H1 (cell line): ENCODE data around the gene ARHGAP32. TPM values are rescaled to one million over a fixed set of nuclear protein-coding genes. Genes with fewer than 3 reads are reported as not detected.

Experiments used
- CTCF ChIA-PET: fragments of 300-600 bp; sonication (Branson Sonifier 250); formaldehyde crosslinking; loops from one replicate; lab custom pipeline; 2021; ENCODE audit not compliant: partially characterized antibody; lab: Charles Lee
- POLR2A ChIA-PET: fragments of 300-600 bp; sonication (Branson Sonifier 250); formaldehyde crosslinking; loops from one replicate; lab custom pipeline; 2021; ENCODE audit warnings: inconsistent platforms; ENCODE audit not compliant: partially characterized antibody; lab: Charles Lee
- DNase-seq, 2 experiments: peaks; one replicate each; pipeline versions ENCODE4 v3.0.0 to v3.0.0-alpha.2; 2010 to 2022; ENCODE audit warnings: low spot score in 2 of 2, low read depth in 1 of 2, mixed read lengths in 1 of 2
- FAIRE-seq: peaks from 2 replicates; lab custom pipeline; 2011; peaks lifted over from hg19 to GRCh38; lab: Jason Lieb, UNC
- H2AFZ ChIP-seq: 2 replicates; pipeline ENCODE4 v1.8.1; 2012; ENCODE audit warnings: low read length, inconsistent platforms
- H2AK5ac ChIP-seq: 2 replicates; pipeline ENCODE4 v1.6.1; 2013; ENCODE audit warnings: low read depth, low read length
- H2BK120ac ChIP-seq: replicated peaks from 2 replicates; pipeline ENCODE3; 2013; ENCODE audit warnings: low read depth, low read length, inconsistent platforms
- H2BK12ac ChIP-seq: 2 replicates; pipeline ENCODE4 v1.6.1; 2013; ENCODE audit warnings: low read depth, low read length
- H2BK15ac ChIP-seq: 2 replicates; pipeline ENCODE4 v1.6.1; 2013; ENCODE audit warnings: low read length
- H2BK20ac ChIP-seq: 2 replicates; pipeline ENCODE4 v1.6.1; 2013; ENCODE audit warnings: low read length
- H2BK5ac ChIP-seq: 2 replicates; pipeline ENCODE4 v1.6.1; 2013; ENCODE audit warnings: low read depth, low read length
- H3K14ac ChIP-seq: 2 replicates; pipeline ENCODE4 v1.6.1; 2013; ENCODE audit warnings: inconsistent platforms; ENCODE audit not compliant: insufficient read length
- H3K18ac ChIP-seq: 2 replicates; pipeline ENCODE4 v1.6.1; 2013; ENCODE audit warnings: low read length; ENCODE audit errors: extremely low read depth
- H3K23ac ChIP-seq: 2 replicates; pipeline ENCODE4 v1.6.1; 2013; ENCODE audit warnings: inconsistent platforms; ENCODE audit not compliant: insufficient read length
- H3K23me2 ChIP-seq: 2 replicates; pipeline ENCODE4 v1.6.1; 2013; ENCODE audit warnings: low read depth, low read length
- H3K27ac ChIP-seq: 2 replicates; pipeline ENCODE4 v1.6.1; 2011; ENCODE audit warnings: low read depth, low read length, inconsistent platforms
- H3K27me3 ChIP-seq, 4 experiments: replicated peaks in 1 of 4; 1 replicate in 1 of 4; 2 replicates in 3 of 4; pipeline versions ENCODE4 v1.6.1 to v1.8.1; 2011 to 2013; ENCODE audit warnings: low read length in 3 of 4, mild to moderate bottlenecking in 3 of 4, inconsistent platforms in 2 of 4, mixed read lengths in 2 of 4, moderate library complexity in 1 of 4; ENCODE audit not compliant: control insufficient read depth in 3 of 4, insufficient read depth in 3 of 4; ENCODE audit errors: extremely low read depth in 1 of 4
- H3K36me3 ChIP-seq, 4 experiments: 2 replicates each; pipeline versions ENCODE4 v1.6.1 to v1.8.1; 2011 to 2013; ENCODE audit warnings: mild to moderate bottlenecking in 4 of 4, low read length in 3 of 4, moderate library complexity in 2 of 4, control low read depth in 1 of 4, inconsistent platforms in 1 of 4; ENCODE audit not compliant: insufficient read depth in 4 of 4, control insufficient read depth in 2 of 4
- H3K4ac ChIP-seq: replicated peaks from 2 replicates; pipeline ENCODE3; 2013; ENCODE audit warnings: low read length, low read depth, mixed read lengths, inconsistent platforms; ENCODE audit not compliant: insufficient read length
- H3K4me1 ChIP-seq, 4 experiments: replicated peaks in 1 of 4; 1 replicate in 1 of 4; 2 replicates in 3 of 4; pipeline versions ENCODE4 v1.6.1 to v1.8.1; 2011 to 2013; ENCODE audit warnings: low read length in 3 of 4, inconsistent platforms in 2 of 4, mixed read lengths in 1 of 4; ENCODE audit not compliant: insufficient read depth in 4 of 4, control insufficient read depth in 3 of 4
- H3K4me2 ChIP-seq, 2 experiments: 2 replicates each; pipeline versions ENCODE4 v1.6.1 to v1.8.1; 2011 to 2013; ENCODE audit warnings: low read depth in 2 of 2, low read length in 2 of 2, control low read depth in 1 of 2, inconsistent platforms in 1 of 2, mild to moderate bottlenecking in 1 of 2; ENCODE audit not compliant: insufficient read depth in 1 of 2
- H3K4me3 ChIP-seq, 4 experiments: fragments of 200-600, 300-600 bp in 1 of 4; sonication (generic), shearing (Covaris generic), sonication (Bioruptor Twin) in 1 of 4; 2 replicates each; pipeline versions ENCODE4 v1.5.1 to v1.8.1; 2011 to 2016; ENCODE audit warnings: low read length in 4 of 4, low read depth in 3 of 4, control low read depth in 2 of 4, inconsistent platforms in 2 of 4, mild to moderate bottlenecking in 2 of 4, mixed read lengths in 1 of 4, moderate library complexity in 1 of 4; ENCODE audit not compliant: insufficient read depth in 2 of 4; ENCODE audit errors: extremely low read depth in 1 of 4
- H3K56ac ChIP-seq: replicated peaks from 2 replicates; pipeline ENCODE3; 2013; ENCODE audit warnings: low read depth, mild to moderate bottlenecking, mixed read lengths, low read length, inconsistent platforms; ENCODE audit not compliant: insufficient read length
- H3K79me1 ChIP-seq: 2 replicates; pipeline ENCODE4 v1.6.1; 2013; ENCODE audit warnings: low read depth, low read length, control low read depth
- H3K79me2 ChIP-seq, 2 experiments: 2 replicates each; pipeline versions ENCODE4 v1.6.1 to v1.8.1; 2012 to 2013; ENCODE audit warnings: low read length in 2 of 2, mild to moderate bottlenecking in 2 of 2, inconsistent platforms in 1 of 2; ENCODE audit not compliant: insufficient read depth in 2 of 2, control insufficient read depth in 1 of 2
- H3K9ac ChIP-seq, 4 experiments: replicated peaks in 1 of 4; 1 replicate in 1 of 4; 2 replicates in 3 of 4; pipeline versions ENCODE4 v1.6.1 to v1.8.1; 2011 to 2013; ENCODE audit warnings: low read depth in 3 of 4, low read length in 3 of 4, control low read depth in 2 of 4, mild to moderate bottlenecking in 2 of 4, moderate library complexity in 2 of 4, inconsistent platforms in 1 of 4; ENCODE audit errors: extremely low read depth in 1 of 4
- H3K9me3 ChIP-seq, 2 experiments: 2 replicates each; pipeline versions ENCODE4 v1.6.1 to v1.8.1; 2012 to 2013; ENCODE audit warnings: mild to moderate bottlenecking in 2 of 2, moderate library complexity in 2 of 2, control low read depth in 1 of 2, inconsistent platforms in 1 of 2, low read depth in 1 of 2, low read length in 1 of 2, mixed read lengths in 1 of 2; ENCODE audit not compliant: insufficient read depth in 2 of 2
- H4K20me1 ChIP-seq, 2 experiments: replicated peaks in 1 of 2; 2 replicates each; pipeline versions ENCODE3 to v1.8.1; 2011 to 2013; ENCODE audit warnings: inconsistent platforms in 2 of 2, low read length in 2 of 2, mild to moderate bottlenecking in 1 of 2; ENCODE audit not compliant: insufficient read depth in 2 of 2, control insufficient read depth in 1 of 2
- H4K5ac ChIP-seq: 2 replicates; pipeline ENCODE4 v1.6.1; 2013; ENCODE audit warnings: low read length, low read depth, mixed read lengths, inconsistent platforms; ENCODE audit not compliant: insufficient read length
- H4K8ac ChIP-seq: 2 replicates; pipeline ENCODE4 v1.8.0; 2013; ENCODE audit warnings: mild to moderate bottlenecking, moderate library complexity, low read length, inconsistent platforms; ENCODE audit not compliant: insufficient read depth; ENCODE audit errors: extremely low read depth
- H4K91ac ChIP-seq: replicated peaks from 2 replicates; pipeline ENCODE3; 2013; ENCODE audit warnings: low read length, mixed read lengths, inconsistent platforms; ENCODE audit not compliant: insufficient read length
- BCL11A ChIP-seq, 2 experiments: IDR thresholded peaks; one replicate each; pipeline ENCODE4 v1.6.1; 2011; ENCODE audit warnings: low read depth in 2 of 2, low read length in 2 of 2, mild to moderate bottlenecking in 2 of 2
- RAD21 ChIP-seq, 2 experiments: IDR thresholded peaks in 1 of 2; conservative IDR thresholded peaks in 1 of 2; 2 replicates each; pipeline ENCODE4 v1.6.1; 2011; ENCODE audit warnings: low read depth in 2 of 2, low read length in 2 of 2, improper control_type of control experiment in 1 of 2, inconsistent platforms in 1 of 2, mild to moderate bottlenecking in 1 of 2, moderate library complexity in 1 of 2
- RBBP5 ChIP-seq: IDR thresholded peaks from 2 replicates; pipeline ENCODE4 v1.7.1; 2012; ENCODE audit warnings: low read depth, mild to moderate bottlenecking, inconsistent platforms, low read length, moderate library complexity, borderline replicate concordance
- WGBS, 2 experiments: shearing (Covaris generic) in 1 of 2; methylation state at CpG; one replicate each; pipeline versions ENCODE4 v1.1.6 to v1.1.7; 2013 to 2015; ENCODE audit warnings: low lambda C conversion rate in 2 of 2, mixed read lengths in 2 of 2, inconsistent platforms in 1 of 2, low coverage in 1 of 2, missing lambda C conversion rate in 1 of 2; ENCODE audit not compliant: insufficient replicate concordance in 2 of 2, insufficient coverage in 1 of 2, insufficient read length in 1 of 2; ENCODE audit errors: extremely low coverage in 1 of 2, missing lambda C conversion rate in 1 of 2; 5-methylcytosine and 5-hydroxymethylcytosine counted together
- polyA plus RNA-seq, 7 experiments: library from polyadenylated mRNA; depleted of rRNA in 3 of 7; stranded (reverse) in 5 of 7; unstranded in 2 of 7; fragments of >200 nt in 5 of 7; fragments of 200-250 nt in 2 of 7; gene quantifications; 1 replicate in 5 of 7; 2 replicates in 1 of 7; 4 replicates in 1 of 7; pipeline versions ENCODE4 v1.2.1 to v1.2.3, GENCODE V29; 2011 to 2013; ENCODE audit warnings: missing spikeins in 2 of 7, mixed read lengths in 2 of 7
- total RNA-seq: library from RNA; stranded (reverse); fragmentation: NEBNext Ultra II Directional; extraction: Animal tissue kit (Norgen Biotek cat#: 25700); gene quantifications from 2 replicates; pipeline ENCODE4 v1.2.1, GENCODE V29; 2021

Gene ARHGAP32
- total and polyA plus RNA-seq, 2 of the 8 experiments (the other 6 are each of a cell fraction or from before 2014, with no cell fraction given) = 13.7 to 30.0 TPM

DNA sequence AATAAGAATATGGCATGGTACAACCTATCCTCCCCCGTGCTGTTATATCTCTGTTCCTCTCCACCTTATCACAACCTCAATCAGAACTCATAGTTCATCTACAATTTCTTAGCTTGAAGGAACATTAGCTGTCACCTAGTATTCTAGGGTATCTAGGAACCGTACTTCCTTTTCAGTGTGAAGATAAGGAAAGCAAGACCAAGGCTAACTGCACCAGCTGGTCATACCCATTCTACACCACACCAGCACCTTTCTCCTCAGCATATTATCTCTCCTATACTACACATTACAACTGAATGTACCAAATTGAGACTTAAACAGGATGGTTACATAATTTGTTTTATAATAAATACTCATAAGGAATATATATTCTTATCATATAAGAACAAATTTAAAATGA is 73.1 kb downstream of the ARHGAP32 start:
- H3K14ac ChIP-seq = no peak overlapping the region
- H3K4me1 ChIP-seq = no peaks in the 10 kb centered on the region
- no peaks in the 10 kb centered on the region for H4K20me1 ChIP-seq
- H3K9ac ChIP-seq = no peak overlapping the region
- FAIRE-seq = no peak
- no peaks in the 10 kb centered on the region for H3K79me2 ChIP-seq
- H2AFZ ChIP-seq = no peak overlapping the region
- TF ChIP-seq RAD21 (IDR thresholded peaks at IDR 0.05 in 1 of 2, conservative IDR thresholded peaks at IDR 0.05 in 1 of 2; ENCODE audit: low read depth in 2 of 2, low read length in 2 of 2) = no peak
- TF ChIP-seq RBBP5 = no peak
- TF ChIP-seq BCL11A (IDR thresholded peaks at IDR 0.05; ENCODE audit: low read depth in 2 of 2, low read length in 2 of 2) = no peak
- TF ChIP-seq, all 59 proteins: peak for 0
- H3K27ac ChIP-seq = no peak overlapping the region
- 96% methylated on average over 2 of the region's 2 CpGs; no CpG with 5 or more reads in 1 of the 2 experiments for WGBS, 2 experiments
- POLR2A ChIA-PET = no interaction called here
- H4K5ac ChIP-seq = no peak overlapping the region
- no peak overlapping the region for H3K56ac ChIP-seq
- no peak overlapping the region for H4K91ac ChIP-seq
- no peak overlapping the region for H3K4me3 ChIP-seq
- no peaks in the 10 kb centered on the region for H3K27me3 ChIP-seq
- no peak overlapping the region for H2BK120ac ChIP-seq
- no peak overlapping the region for H2BK5ac ChIP-seq
- H3K23me2 ChIP-seq = no peaks in the 10 kb centered on the region
- H2BK15ac ChIP-seq = no peak overlapping the region
- no peak overlapping the region for H3K23ac ChIP-seq
- no peak overlapping the region for H3K4ac ChIP-seq
- H3K79me1 ChIP-seq = no peaks in the 10 kb centered on the region
- H3K36me3 ChIP-seq = peaks cover 0 to 6% (median 0%) of the 10 kb centered on the region in 4 experiments; a peak in 1 of 8 replicates
- no peak overlapping the region for H2BK12ac ChIP-seq
- H3K18ac ChIP-seq = no peak overlapping the region
- CTCF ChIA-PET = interaction anchor here (0.6 to 2.4 kb wide), 14 partner anchors 14 to 576 kb away, joined by 3 to 42 read pairs (median 3); no protein-coding TSS in a partner anchor
- H2AK5ac ChIP-seq = no peak overlapping the region
- H3K4me2 ChIP-seq = no peak overlapping the region
- no peaks in the 10 kb centered on the region for H3K9me3 ChIP-seq
- DNase-seq = no peak
- H4K8ac ChIP-seq = no peak overlapping the region
- H2BK20ac ChIP-seq = no peak overlapping the region
